GM21737 (cell line): Measurements from ENCODE around the gene CORO2B.
"Not testable (repeated sequence)": the region's sequence is repeated elsewhere in the genome, so short reads cannot be mapped to it uniquely, and the experiment has no call there.

Experiments used
- ATAC-seq: cut with Tn5 transposase; IDR thresholded peaks from one replicate; pipeline ENCODE4 v1.9.1; 2021; ENCODE audit warnings: mild to moderate bottlenecking, moderate library complexity; ENCODE audit not compliant: unreplicated experiment

The CORO2B gene

GRCh38 chr15:68644083-68644904 is 65.5 kb downstream of the CORO2B start:
- no peak for ATAC-seq

- ATAC-seq, result no peak
Observed at GRCh38 chr15:68644996-68645395, 66.2 kb downstream of the CORO2B start.

GRCh38 chr15:68646156-68646555 is 67.4 kb downstream of the CORO2B start:
- no peak for ATAC-seq

- ATAC-seq, result no peak
Observed at GRCh38 chr15:68646696-68647095, 67.9 kb downstream of the CORO2B start.

- ATAC-seq, result not testable (repeated sequence)
Observed at GRCh38 chr15:68647361-68647760, 68.6 kb downstream of the CORO2B start.

- no peak for ATAC-seq
Observed at GRCh38 chr15:68650901-68651709, 72.3 kb downstream of the CORO2B start.

GRCh38 chr15:68651916-68652525 is 73.2 kb downstream of the CORO2B start:
- ATAC-seq, result no peak

GRCh38 chr15:68653031-68653635 is 74.3 kb downstream of the CORO2B start:
- ATAC-seq, result no peak

GRCh38 chr15:68653801-68654200 is 75.0 kb downstream of the CORO2B start:
- ATAC-seq, result no peak

- ATAC-seq, result no peak
Observed at GRCh38 chr15:68654786-68655560, 76.2 kb downstream of the CORO2B start.

- no peak for ATAC-seq
Observed at GRCh38 chr15:68655686-68656437, 77.1 kb downstream of the CORO2B start.

- ATAC-seq, result no peak
Observed at GRCh38 chr15:68656438-68656739, 77.6 kb downstream of the CORO2B start.

- ATAC-seq, result no peak
Observed at GRCh38 chr15:68658151-68658550, 79.4 kb downstream of the CORO2B start.

GRCh38 chr15:68658641-68659358 is 80.0 kb downstream of the CORO2B start:
- no peak for ATAC-seq

GRCh38 chr15:68663526-68663925 is 84.7 kb downstream of the CORO2B start:
- ATAC-seq, result no peak

- no peak for ATAC-seq
Observed at GRCh38 chr15:68666120-68666811, 87.5 kb downstream of the CORO2B start.

GRCh38 chr15:68666812-68667450 is 88.1 kb downstream of the CORO2B start:
- ATAC-seq, result no peak
